ENCODE data around the gene FAM181A. TPM values are rescaled to one million over a fixed set of nuclear protein-coding genes. Genes with fewer than 3 reads are reported as not detected.

FAM181A gene
- total RNA-seq, 2 donors from 2014 or later, result not detected

DNA sequence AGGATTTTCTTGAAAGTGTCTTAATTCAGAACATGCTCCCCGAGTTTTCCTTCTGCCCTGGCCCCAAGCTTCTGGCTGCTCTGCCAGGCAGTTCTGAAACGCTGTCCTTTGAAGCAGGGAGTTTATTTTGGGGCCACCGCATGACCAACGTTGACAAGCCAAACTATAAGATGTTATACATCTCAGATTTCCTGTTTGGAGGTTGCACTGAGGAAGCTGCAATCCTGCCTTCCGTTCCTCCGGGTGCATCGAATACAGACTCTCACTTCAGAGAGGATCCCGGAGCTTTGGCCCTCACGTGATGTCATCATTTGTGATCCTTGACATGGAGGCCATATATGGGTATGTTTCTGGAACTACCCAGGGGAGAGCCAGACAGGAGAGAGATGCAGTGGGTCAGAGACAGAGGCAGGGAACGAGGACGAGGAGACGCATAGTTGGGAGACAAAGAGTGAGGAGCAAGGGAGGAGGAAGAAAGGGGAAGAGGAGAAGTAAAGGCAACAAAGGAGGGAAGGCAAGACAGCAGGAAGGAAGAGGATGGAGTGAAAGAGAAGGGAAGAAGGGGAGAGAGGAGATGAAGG is 49.4 kb downstream of the FAM181A start, which contains the start of gene ASB2:
Gene ASB2, minus strand, starts transcription at position 94 of the 581 bp plus-strand sequence. CDS start 12,031 bp downstream, outside the sequence.
- no peak for ATAC-seq
- H3K4me1 ChIP-seq, result no peaks in the 10 kb centered on the region

DNA sequence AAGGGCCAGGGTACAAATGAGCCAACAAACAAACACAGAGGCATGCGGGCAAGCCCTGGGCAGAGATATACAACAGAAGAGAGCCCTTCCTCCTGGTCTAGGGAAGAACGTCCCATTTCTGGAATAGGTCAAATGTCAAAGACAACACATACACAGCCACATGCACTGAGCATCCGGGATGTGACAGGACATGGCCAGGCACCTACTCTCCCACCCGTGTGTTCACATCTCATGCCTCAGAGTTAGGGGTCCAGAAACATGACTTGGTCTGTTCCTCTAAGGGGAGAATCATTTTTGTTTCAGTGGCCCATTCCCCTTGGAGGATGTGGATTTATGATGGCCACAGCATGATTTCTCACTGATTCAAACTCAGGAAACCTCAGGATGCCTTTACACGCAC is 50.0 kb downstream of the FAM181A start:
- intact Hi-C loops (cut with DNase I), result no loop called here
- Histone ChIP-seq H3K27ac (no peak overlapping the region), H3K9me3 (no peaks in the 10 kb centered on the region), H3K36me3 (replicated peaks in 1 of 2; ENCODE audit: insufficient read depth in 1 of 2, low read depth in 2 of 2) (no peaks in the 10 kb centered on the region), H3K4me3 (no peak overlapping the region), H3K4me1 (no peaks in the 10 kb centered on the region), H3K27me3 (no peaks in the 10 kb centered on the region)
- TF ChIP-seq, protein P1, sequence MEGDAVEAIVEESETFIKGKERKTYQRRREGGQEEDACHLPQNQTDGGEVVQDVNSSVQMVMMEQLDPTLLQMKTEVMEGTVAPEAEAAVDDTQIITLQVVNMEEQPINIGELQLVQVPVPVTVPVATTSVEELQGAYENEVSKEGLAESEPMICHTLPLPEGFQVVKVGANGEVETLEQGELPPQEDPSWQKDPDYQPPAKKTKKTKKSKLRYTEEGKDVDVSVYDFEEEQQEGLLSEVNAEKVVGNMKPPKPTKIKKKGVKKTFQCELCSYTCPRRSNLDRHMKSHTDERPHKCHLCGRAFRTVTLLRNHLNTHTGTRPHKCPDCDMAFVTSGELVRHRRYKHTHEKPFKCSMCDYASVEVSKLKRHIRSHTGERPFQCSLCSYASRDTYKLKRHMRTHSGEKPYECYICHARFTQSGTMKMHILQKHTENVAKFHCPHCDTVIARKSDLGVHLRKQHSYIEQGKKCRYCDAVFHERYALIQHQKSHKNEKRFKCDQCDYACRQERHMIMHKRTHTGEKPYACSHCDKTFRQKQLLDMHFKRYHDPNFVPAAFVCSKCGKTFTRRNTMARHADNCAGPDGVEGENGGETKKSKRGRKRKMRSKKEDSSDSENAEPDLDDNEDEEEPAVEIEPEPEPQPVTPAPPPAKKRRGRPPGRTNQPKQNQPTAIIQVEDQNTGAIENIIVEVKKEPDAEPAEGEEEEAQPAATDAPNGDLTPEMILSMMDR (IDR thresholded peaks at IDR 0.05), result no peak
- no peak for TF ChIP-seq POLR2A (IDR thresholded peaks at IDR 0.05)
- ATAC-seq (no peak), DNase-seq (no peak)
- WGBS, 2 donors, result 76 to 80% methylated on average over 5 of the region's 5 CpGs

More for the DNA sequence above, 49.4 kb downstream of the FAM181A start, which contains the start of gene ASB2:
- no peaks in the 10 kb centered on the region for H3K36me3 ChIP-seq (replicated peaks in 1 of 2; ENCODE audit: insufficient read depth in 1 of 2, low read depth in 2 of 2)
- H3K4me3 ChIP-seq, result no peak within 1 kb of the TSS
- no peaks in the 10 kb centered on the region for H3K27me3 ChIP-seq
- WGBS, 2 donors, result 37 to 54% methylated on average over 12 of the region's 12 CpGs
- no peaks in the 10 kb centered on the region for H3K9me3 ChIP-seq
- TF ChIP-seq, protein P1 (IDR thresholded peaks at IDR 0.05), result no peak
- no peak for TF ChIP-seq POLR2A (IDR thresholded peaks at IDR 0.05)
- intact Hi-C loops (cut with DNase I), result no loop called here
- no peak for DNase-seq
- H3K27ac ChIP-seq, result no peak within 1 kb of the TSS

DNA sequence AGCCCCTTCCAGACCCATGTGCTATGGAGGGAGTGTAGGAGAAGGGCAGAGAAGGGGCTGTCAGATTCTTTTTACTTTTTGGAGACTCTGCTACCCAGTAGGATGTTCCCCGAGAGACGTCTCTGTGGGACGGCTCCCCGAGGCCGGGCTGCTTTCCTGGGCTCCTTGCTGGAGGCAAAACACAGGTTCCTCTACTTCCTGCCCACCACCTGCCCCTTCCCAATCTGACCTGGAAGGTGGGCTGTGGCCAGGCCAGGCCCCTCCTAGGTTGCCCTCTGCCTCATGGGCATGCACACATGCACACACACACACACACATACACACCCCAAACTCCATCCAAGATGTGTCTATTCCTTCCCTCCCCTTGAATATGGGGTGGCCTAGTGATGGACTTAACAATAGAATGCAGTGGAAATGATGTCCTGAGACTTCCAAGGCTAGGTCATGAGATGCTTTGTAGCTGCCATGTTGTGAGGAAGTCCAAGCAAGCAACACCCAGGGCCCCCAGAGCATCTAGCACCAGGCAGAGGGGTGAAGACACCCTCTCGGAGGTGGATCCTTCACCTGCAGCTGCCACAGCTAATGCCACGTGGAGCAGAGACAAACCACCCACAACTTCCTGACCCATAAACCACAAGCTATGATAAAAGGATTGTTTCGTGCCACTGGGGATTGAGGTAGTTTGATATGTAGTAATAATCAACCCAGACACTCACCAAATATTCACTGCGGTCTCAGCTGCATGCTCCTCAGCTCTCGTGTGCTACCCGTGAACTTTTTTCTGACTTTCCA is 50.8 kb downstream of the FAM181A start:
- Histone ChIP-seq H3K27ac (no peak overlapping the region), H3K36me3 (replicated peaks in 1 of 2; ENCODE audit: insufficient read depth in 1 of 2, low read depth in 2 of 2) (no peaks in the 10 kb centered on the region), H3K4me3 (no peak overlapping the region), H3K27me3 (no peaks in the 10 kb centered on the region), H3K9me3 (no peaks in the 10 kb centered on the region), H3K4me1 (no peaks in the 10 kb centered on the region)
- TF ChIP-seq, protein P1 (IDR thresholded peaks at IDR 0.05), result no peak
- TF ChIP-seq POLR2A (IDR thresholded peaks at IDR 0.05), result no peak
- intact Hi-C loops (cut with DNase I), result no loop called here
- ATAC-seq, result no peak
- 79 to 84% methylated on average over 11 of the region's 11 CpGs for WGBS, 2 donors
- DNase-seq, result no peak

DNA sequence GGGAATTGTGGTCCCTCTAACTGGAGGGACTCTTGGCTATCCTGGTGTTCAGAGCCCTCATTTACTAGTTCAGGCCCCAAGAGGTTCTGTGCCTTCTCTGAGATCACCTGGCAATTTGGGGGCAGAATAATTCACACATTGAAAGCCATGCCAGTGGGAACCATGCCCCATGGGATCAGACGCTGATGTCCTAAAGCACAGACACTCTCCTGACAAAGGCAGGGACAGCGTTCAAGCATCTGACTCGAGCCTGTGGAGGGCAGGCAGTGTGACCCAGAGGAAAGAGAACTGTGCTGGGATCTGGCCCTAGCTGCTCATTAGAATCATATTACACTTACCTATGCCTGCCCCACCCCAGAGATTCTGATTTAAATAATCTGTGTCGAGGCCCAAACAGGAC is 51.6 kb downstream of the FAM181A start:
- WGBS, 2 donors, result 80 to 81% methylated on average over 4 of the region's 4 CpGs
- no peak for DNase-seq
- Histone ChIP-seq H3K27me3 (no peaks in the 10 kb centered on the region), H3K4me1 (no peaks in the 10 kb centered on the region), H3K4me3 (no peak overlapping the region), H3K27ac (no peak overlapping the region), H3K9me3 (no peaks in the 10 kb centered on the region), H3K36me3 (replicated peaks in 1 of 2; ENCODE audit: insufficient read depth in 1 of 2, low read depth in 2 of 2) (no peaks in the 10 kb centered on the region)
- TF ChIP-seq, protein P1 (IDR thresholded peaks at IDR 0.05), result no peak
- no peak for TF ChIP-seq POLR2A (IDR thresholded peaks at IDR 0.05)
- ATAC-seq, result no peak
- intact Hi-C loops (cut with DNase I), result no loop called here

Small RNA genes within 50 kb of the gene (microRNA-seq; reads per million reads assigned to microRNA genes)
- gene MIR4506 (ENCODE audit: borderline number of aligned reads in 2 of 2, borderline replicate concordance in 2 of 2), result 0 reads per million in 2 donors

Small RNA genes within 50 kb of the gene (small RNA-seq; reads per million reads assigned to genes)
- gene MIR4506, result not detected

Other genes with a start within 250 kb of the FAM181A start
- under 1 TPM; 0.26 to 0.33 TPM for gene PRIMA1, start 138.9 kb upstream of the FAM181A start, total RNA-seq
- 1 to 10 TPM in 1 of 2 donors, under 1 TPM in 1; 0.33 to 7.0 TPM for gene ASB2, start 49.2 kb downstream of the FAM181A start, total RNA-seq
- not detected for gene CCDC197, start 70.0 kb downstream of the FAM181A start, total RNA-seq
- 1 to 10 TPM in 1 of 2 donors, under 1 TPM in 1; 0.33 to 1.8 TPM for gene OTUB2, start 99.0 kb downstream of the FAM181A start, total RNA-seq
- gene DDX24, start 153.9 kb downstream of the FAM181A start, total RNA-seq, result 10 to 100 TPM; 48.0 to 95.6 TPM
- 1 to 10 TPM; 3.4 to 5.6 TPM for gene IFI27L1, start 154.0 kb downstream of the FAM181A start, total RNA-seq
- gene IFI27, start 183.4 kb downstream of the FAM181A start, total RNA-seq, result 10 to 100 TPM in 1 of 2 donors, 1 to 10 TPM in 1; 8.8 to 38.6 TPM
- gene IFI27L2, start 202.3 kb downstream of the FAM181A start, total RNA-seq, result 10 to 100 TPM; 12.7 to 66.3 TPM
- gene PPP4R4, start 247.0 kb downstream of the FAM181A start, total RNA-seq, result 1 to 10 TPM; 1.3 to 2.6 TPM

Measured in body of pancreas (tissue), 4 donors.